HepG2 (cell line): ENCODE measurements around the gene SP5. TPM values are rescaled to one million over a fixed set of nuclear protein-coding genes. Genes with fewer than 3 reads are reported as not detected.

Experiments used
- ATF2 ChIP-seq: sonication (generic); formaldehyde crosslinking; IDR thresholded peaks from 2 replicates; pipeline ENCODE4 v1.4.0; 2020; ENCODE audit warnings: missing genetic modification reagents
- EED ChIP-seq: sonication (generic); formaldehyde crosslinking; IDR thresholded peaks from 2 replicates; pipeline ENCODE4 v1.5.0; 2020; ENCODE audit warnings: mild to moderate bottlenecking, missing genetic modification reagents
- HMG20A ChIP-seq: IDR thresholded peaks from 2 replicates; pipeline ENCODE4 v1.6.1; 2016; ENCODE audit warnings: borderline replicate concordance
- KAT7 ChIP-seq: IDR thresholded peaks from 2 replicates; pipeline ENCODE4 v1.6.1; 2018; ENCODE audit warnings: borderline replicate concordance, missing compliant biosample characterization
- KDM6A ChIP-seq: IDR thresholded peaks from 2 replicates; pipeline ENCODE4 v1.6.1; 2016; ENCODE audit warnings: low read depth
- MYPOP ChIP-seq: sonication (generic); formaldehyde crosslinking; IDR thresholded peaks from 2 replicates; pipeline ENCODE4 v1.8.1; 2023; ENCODE audit warnings: mild to moderate bottlenecking, moderate library complexity, missing genetic modification reagents
- NONO ChIP-seq, 2 experiments: fragments of 450-650 bp in 1 of 2; sonication (generic) in 1 of 2; formaldehyde crosslinking in 1 of 2; IDR thresholded peaks in 1 of 2; conservative IDR thresholded peaks in 1 of 2; 2 replicates each; pipeline versions ENCODE4 v1.6.1 to v1.8.0; 2017 to 2022; ENCODE audit warnings: mild to moderate bottlenecking in 1 of 2, missing genetic modification reagents in 1 of 2, moderate library complexity in 1 of 2
- PITX1 ChIP-seq: sonication (generic); formaldehyde crosslinking; IDR thresholded peaks from 2 replicates; pipeline ENCODE4 v1.5.1; 2020; ENCODE audit warnings: mild to moderate bottlenecking, missing genetic modification reagents
- PPARG ChIP-seq: conservative IDR thresholded peaks from 2 replicates; pipeline ENCODE4 v1.6.1; 2016; ENCODE audit warnings: missing biosample characterization, missing genetic modification reagents
- TERF1 ChIP-seq: sonication (generic); formaldehyde crosslinking; IDR thresholded peaks from 2 replicates; pipeline ENCODE4 v1.8.0; 2022; ENCODE audit warnings: mild to moderate bottlenecking, missing genetic modification reagents, moderate library complexity
- THAP11 ChIP-seq: IDR thresholded peaks from 2 replicates; pipeline ENCODE4 v1.6.1; 2016; ENCODE audit warnings: missing biosample characterization, missing genetic modification reagents
- THRA ChIP-seq: sonication (generic); formaldehyde crosslinking; IDR thresholded peaks from 2 replicates; pipeline ENCODE4 v1.4.0; 2020; ENCODE audit warnings: missing genetic modification reagents, borderline replicate concordance
- ZBTB1 ChIP-seq: sonication (generic); formaldehyde crosslinking; IDR thresholded peaks from 2 replicates; pipeline ENCODE4 v1.4.0; 2020; ENCODE audit warnings: missing genetic modification reagents, borderline replicate concordance
- ZBTB20 ChIP-seq: sonication (generic); formaldehyde crosslinking; IDR thresholded peaks from 2 replicates; pipeline ENCODE4 v1.8.1; 2023; ENCODE audit warnings: missing genetic modification reagents, low read depth, mild to moderate bottlenecking, borderline replicate concordance
- ZFP36L1 ChIP-seq: sonication (generic); formaldehyde crosslinking; IDR thresholded peaks from 2 replicates; pipeline ENCODE4 v1.8.0; 2022; ENCODE audit warnings: mild to moderate bottlenecking, missing genetic modification reagents, moderate library complexity
- ZNF10 ChIP-seq: sonication (generic); formaldehyde crosslinking; IDR thresholded peaks from 2 replicates; pipeline ENCODE4 v1.4.0; 2020; ENCODE audit warnings: mild to moderate bottlenecking, low read depth, missing genetic modification reagents, borderline replicate concordance
- ZNF121 ChIP-seq: sonication (generic); formaldehyde crosslinking; IDR thresholded peaks from 2 replicates; pipeline ENCODE4 v1.5.0; 2020; ENCODE audit warnings: mild to moderate bottlenecking, missing genetic modification reagents
- ZNF232 ChIP-seq: sonication (generic); formaldehyde crosslinking; IDR thresholded peaks from 2 replicates; pipeline ENCODE4 v1.4.0; 2020; ENCODE audit warnings: missing genetic modification reagents, borderline replicate concordance
- ZNF34 ChIP-seq: sonication (generic); formaldehyde crosslinking; IDR thresholded peaks from 2 replicates; pipeline ENCODE4 v1.4.0; 2020; ENCODE audit warnings: mild to moderate bottlenecking, missing genetic modification reagents, borderline replicate concordance
- ZNF354B ChIP-seq: sonication (generic); formaldehyde crosslinking; IDR thresholded peaks from 2 replicates; pipeline ENCODE4 v1.8.0; 2022; ENCODE audit warnings: mild to moderate bottlenecking, missing genetic modification reagents
- ZNF562 ChIP-seq: sonication (generic); formaldehyde crosslinking; IDR thresholded peaks from 2 replicates; pipeline ENCODE4 v1.8.0; 2022; ENCODE audit warnings: missing genetic modification reagents, borderline replicate concordance
- ZNF670 ChIP-seq: sonication (generic); formaldehyde crosslinking; IDR thresholded peaks from 2 replicates; pipeline ENCODE4 v1.8.0; 2022; ENCODE audit warnings: mild to moderate bottlenecking, missing genetic modification reagents, borderline replicate concordance
- ZNF816 ChIP-seq: sonication (generic); formaldehyde crosslinking; IDR thresholded peaks from 2 replicates; pipeline ENCODE4 v1.8.0; 2022; ENCODE audit warnings: missing genetic modification reagents, mild to moderate bottlenecking, borderline replicate concordance
- ZNF883 ChIP-seq: sonication (generic); formaldehyde crosslinking; IDR thresholded peaks from 2 replicates; pipeline ENCODE4 v1.5.1; 2020; ENCODE audit warnings: mild to moderate bottlenecking, missing genetic modification reagents; ENCODE audit errors: not compliant biosample characterization
- polyA plus RNA-seq, 8 experiments: library from polyadenylated mRNA; depleted of rRNA in 3 of 8; stranded (reverse) in 7 of 8; unstranded in 1 of 8; fragments of >200 nt; fragmentation: Illumina TruSeq in 4 of 8; extraction: Trizol in 4 of 8; gene quantifications; 2 replicates each; pipeline versions ENCODE4 v1.2.1 to v1.2.3, GENCODE V29; 2011 to 2016; ENCODE audit warnings: low read depth in 4 of 8, missing spikeins in 1 of 8, mixed read lengths in 1 of 8; ENCODE audit not compliant: insufficient read depth in 1 of 8
- total RNA-seq, 5 experiments: library from RNA; depleted of rRNA; stranded (reverse); fragments of >200 nt; fragmentation: Illumina TruSeq; extraction: Trizol; gene quantifications; 2 replicates each; pipeline ENCODE4 v1.2.3, GENCODE V29; 2016; ENCODE audit warnings: low read depth in 1 of 5

Gene SP5
- total and polyA plus RNA-seq, 2 of the 13 experiments (the other 11 are each of a cell fraction or from before 2014, with no cell fraction given): 50.8 to 119 TPM

GRCh38 chr2:170744248-170745002, 29.3 kb downstream of the SP5 start (continued):
- TF ChIP-seq TERF1 (CRISPR knock-in tag) (no peak), ZNF232 (CRISPR knock-in tag) (peak; percentile 23; the same call in 1 of the 2 replicates), ZBTB1 (no peak), ZNF121 (no peak), MYPOP (CRISPR knock-in tag) (peak; percentile 76; the same call in 1 of the 2 replicates), ZNF883 (no peak), ZNF10 (CRISPR knock-in tag) (no peak), ATF2 (CRISPR knock-in tag) (peak; percentile 64), ZNF562 (no peak), HMG20A (CRISPR knock-in tag) (peak; percentile 76; the same call in 1 of the 2 replicates), ZNF816 (CRISPR knock-in tag) (0 out of 2 replicates have a peak, but pooled peaks have one; percentile 43), THRA (peak; percentile 76), ZNF354B (CRISPR knock-in tag) (no peak), PITX1 (CRISPR knock-in tag) (peak; percentile 93), PPARG (0 out of 2 replicates have a peak, but pooled peaks have one; percentile 16), ZBTB20 (CRISPR knock-in tag) (no peak), KDM6A (no peak), NONO (IDR thresholded peaks at IDR 0.05) (no peak), NONO (CRISPR knock-in tag; conservative IDR thresholded peaks at IDR 0.05) (peak; percentile 52; the same call in 1 of the 2 replicates), KAT7 (CRISPR knock-in tag) (peak; percentile 58; the same call in 1 of the 2 replicates), ZNF34 (peak; percentile 59; the same call in 1 of the 2 replicates), ZNF670 (CRISPR knock-in tag) (peak; percentile 88), ZFP36L1 (CRISPR knock-in tag) (peak; percentile 24; the same call in 1 of the 2 replicates), THAP11 (CRISPR knock-in tag) (peak; percentile 83), EED (CRISPR knock-in tag) (no peak)
